Endothelial cell (in vitro differentiated cells): ENCODE data around the gene PRAC1. TPM values are rescaled to one million over a fixed set of nuclear protein-coding genes. Genes with fewer than 3 reads are reported as not detected.

Source experiments
- DNase-seq: peaks from one replicate; pipeline ENCODE4 v3.0.0; 2021; ENCODE audit warnings: low spot score
- H3K27ac Mint-ChIP-seq: one replicate; pipeline ENCODE4 v1.8.0; 2021; ENCODE audit warnings: mixed read lengths, inconsistent platforms; ENCODE audit not compliant: unreplicated experiment
- H3K27me3 Mint-ChIP-seq: one replicate; pipeline ENCODE4 v1.8.0; 2021; ENCODE audit warnings: mild to moderate bottlenecking, moderate library complexity, mixed read lengths, inconsistent platforms; ENCODE audit not compliant: unreplicated experiment
- H3K36me3 Mint-ChIP-seq: one replicate; pipeline ENCODE4 v1.8.0; 2021; ENCODE audit warnings: mild to moderate bottlenecking, low read depth, mixed read lengths, inconsistent platforms; ENCODE audit not compliant: unreplicated experiment
- H3K4me1 Mint-ChIP-seq: one replicate; pipeline ENCODE4 v1.8.0; 2021; ENCODE audit warnings: mild to moderate bottlenecking, mixed read lengths, inconsistent platforms; ENCODE audit not compliant: unreplicated experiment
- H3K4me3 Mint-ChIP-seq: one replicate; pipeline ENCODE4 v1.8.0; 2021; ENCODE audit warnings: mild to moderate bottlenecking, mixed read lengths, inconsistent platforms; ENCODE audit not compliant: unreplicated experiment
- H3K9me3 Mint-ChIP-seq: one replicate; pipeline ENCODE4 v1.8.0; 2021; ENCODE audit warnings: mixed read lengths, inconsistent platforms; ENCODE audit not compliant: unreplicated experiment
- total RNA-seq: library from RNA; stranded (reverse); fragmentation: NEBNext Ultra II Directional; extraction: Animal tissue kit (Norgen Biotek cat#: 25700); gene quantifications from one replicate; pipeline ENCODE4 v1.2.1, GENCODE V29; 2021; ENCODE audit not compliant: unreplicated experiment
- TF ChIP-seq, protein P1 (sequence below): fragments of 200-600 bp; sonication (generic); IDR thresholded peaks from one replicate; pipeline ENCODE4 v1.5.0; 2021; ENCODE audit warnings: antibody characterized with exemption; ENCODE audit not compliant: unreplicated experiment

PRAC1 gene
- total RNA-seq, 1 donor from 2014 or later = not detected

DNA sequence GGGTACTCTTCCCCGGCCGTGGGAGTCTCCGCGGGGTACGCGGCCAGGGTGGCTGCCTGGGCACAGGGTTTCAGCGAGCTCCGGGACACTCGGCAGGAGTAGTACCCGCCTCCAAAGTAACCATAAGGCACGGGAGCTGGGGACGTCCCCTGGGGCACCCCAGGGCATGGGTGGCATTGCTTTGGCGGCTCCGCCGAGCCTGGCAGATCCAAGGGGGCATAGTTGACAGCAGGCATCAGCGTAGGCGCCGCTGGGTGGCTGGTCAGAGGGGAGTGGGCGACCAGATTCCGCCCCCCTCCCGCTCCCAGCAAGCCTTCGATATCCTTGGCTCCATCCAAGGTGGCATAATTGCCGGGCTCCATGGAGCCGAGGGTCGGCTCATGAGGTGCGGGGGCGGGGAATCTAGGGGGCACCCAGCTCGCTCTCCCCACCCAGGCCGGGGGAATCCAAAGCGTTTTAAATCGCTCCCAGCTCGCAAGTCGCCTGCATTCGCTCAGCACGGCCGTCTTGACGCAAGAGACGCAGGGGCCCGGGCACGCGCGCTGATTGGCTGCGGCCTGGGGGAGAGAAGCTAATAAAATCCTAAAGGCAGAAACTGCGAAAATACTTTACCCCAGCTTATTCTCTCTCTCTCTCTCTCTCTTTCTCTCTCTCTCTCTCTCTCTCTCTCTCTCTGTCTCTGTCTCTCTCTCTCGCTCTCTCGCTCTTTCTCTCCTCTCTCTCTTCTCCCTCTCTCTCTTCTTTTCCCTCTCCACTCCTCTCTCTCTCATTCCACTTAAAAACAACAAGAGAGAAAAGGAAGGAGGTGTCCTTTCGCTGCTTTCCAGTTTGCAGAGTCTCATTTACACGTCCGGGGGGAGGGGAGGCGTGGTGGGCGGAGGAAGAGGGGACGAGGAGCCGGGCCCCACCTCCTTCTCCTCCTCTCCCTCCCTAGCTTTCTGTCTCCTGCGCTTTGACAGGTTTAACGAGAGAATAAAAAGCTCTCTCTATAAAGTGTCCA lies 6.2 kb upstream of the PRAC1 start, which contains the start of gene HOXB13:
Gene HOXB13, minus strand, starts transcription at position 519 of the 1,000 bp plus-strand sequence. Its CDS starts 157 bp downstream, at position 362.
- Mint-ChIP-seq H3K36me3 (no peaks in the 10 kb centered on the region), H3K27ac (peak within 1 kb of the TSS; percentile 12), H3K27me3 (peaks cover 41% of the 10 kb centered on the region), H3K4me1 (peaks cover 21% of the 10 kb centered on the region), H3K9me3 (no peaks in the 10 kb centered on the region), H3K4me3 (peak within 1 kb of the TSS; percentile 87)
- TF ChIP-seq, protein P1, sequence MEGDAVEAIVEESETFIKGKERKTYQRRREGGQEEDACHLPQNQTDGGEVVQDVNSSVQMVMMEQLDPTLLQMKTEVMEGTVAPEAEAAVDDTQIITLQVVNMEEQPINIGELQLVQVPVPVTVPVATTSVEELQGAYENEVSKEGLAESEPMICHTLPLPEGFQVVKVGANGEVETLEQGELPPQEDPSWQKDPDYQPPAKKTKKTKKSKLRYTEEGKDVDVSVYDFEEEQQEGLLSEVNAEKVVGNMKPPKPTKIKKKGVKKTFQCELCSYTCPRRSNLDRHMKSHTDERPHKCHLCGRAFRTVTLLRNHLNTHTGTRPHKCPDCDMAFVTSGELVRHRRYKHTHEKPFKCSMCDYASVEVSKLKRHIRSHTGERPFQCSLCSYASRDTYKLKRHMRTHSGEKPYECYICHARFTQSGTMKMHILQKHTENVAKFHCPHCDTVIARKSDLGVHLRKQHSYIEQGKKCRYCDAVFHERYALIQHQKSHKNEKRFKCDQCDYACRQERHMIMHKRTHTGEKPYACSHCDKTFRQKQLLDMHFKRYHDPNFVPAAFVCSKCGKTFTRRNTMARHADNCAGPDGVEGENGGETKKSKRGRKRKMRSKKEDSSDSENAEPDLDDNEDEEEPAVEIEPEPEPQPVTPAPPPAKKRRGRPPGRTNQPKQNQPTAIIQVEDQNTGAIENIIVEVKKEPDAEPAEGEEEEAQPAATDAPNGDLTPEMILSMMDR = no peak
- DNase-seq = no peak

DNA sequence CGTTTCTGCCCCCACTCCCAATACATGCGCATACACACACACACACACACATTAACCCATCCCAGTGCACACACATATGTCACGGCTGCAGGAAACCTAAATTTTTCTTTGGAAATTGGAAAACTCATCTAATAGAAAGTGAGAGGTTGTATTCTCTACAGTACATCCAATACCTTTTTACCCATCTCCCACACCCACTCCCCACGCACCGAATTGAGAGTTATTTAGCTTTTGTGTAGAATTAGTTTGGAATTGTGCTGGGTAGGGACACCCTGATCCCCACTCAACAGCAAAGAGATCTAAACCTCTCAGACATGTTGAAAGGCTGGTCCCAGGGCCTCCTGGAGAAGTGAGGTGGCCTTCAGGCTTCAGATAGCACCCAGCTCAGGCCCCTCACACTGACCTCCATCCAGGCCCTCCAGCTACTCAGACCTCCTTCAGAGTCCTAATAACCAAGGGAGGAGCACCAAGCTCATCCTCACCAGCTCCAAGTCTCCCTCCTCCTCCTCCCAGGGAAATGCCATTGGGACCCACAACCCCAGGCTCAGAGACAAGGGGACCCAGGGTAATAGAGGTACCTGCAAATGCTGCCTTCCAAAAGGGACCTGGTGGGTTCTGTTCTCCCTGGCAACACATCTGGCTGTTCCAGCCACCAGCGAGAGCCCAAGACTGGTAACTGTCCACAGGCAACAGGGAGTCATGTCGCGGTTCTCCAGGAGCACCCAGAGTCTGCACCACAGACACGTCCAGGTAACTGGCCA lies 5.3 kb upstream of the PRAC1 start:
- H3K4me3 Mint-ChIP-seq = no peak overlapping the region
- no peaks in the 10 kb centered on the region for H3K9me3 Mint-ChIP-seq
- H3K27me3 Mint-ChIP-seq = peaks cover 35% of the 10 kb centered on the region
- no peak overlapping the region for H3K27ac Mint-ChIP-seq
- H3K36me3 Mint-ChIP-seq = no peaks in the 10 kb centered on the region
- H3K4me1 Mint-ChIP-seq = peaks cover 19% of the 10 kb centered on the region
- TF ChIP-seq, protein P1 = no peak
- DNase-seq = no peak

DNA sequence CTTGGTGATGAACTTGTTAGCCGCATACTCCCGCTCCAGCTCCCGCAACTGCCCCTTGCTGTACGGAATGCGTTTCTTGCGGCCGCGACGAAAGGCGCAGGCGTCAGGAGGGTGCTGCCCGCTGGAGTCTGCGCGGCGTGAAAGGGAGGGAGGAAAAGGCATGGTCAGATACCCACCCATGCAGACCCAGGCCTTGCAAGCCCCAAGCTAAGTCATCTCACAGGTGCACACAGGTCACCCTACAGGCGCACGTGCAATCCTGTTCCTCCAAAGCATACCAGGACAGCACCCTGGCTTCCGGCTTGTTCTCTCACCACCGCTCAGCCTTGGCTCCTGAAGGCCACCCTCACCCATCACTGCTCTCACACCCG lies 4.6 kb upstream of the PRAC1 start:
- Mint-ChIP-seq H3K4me1 (peaks cover 19% of the 10 kb centered on the region), H3K9me3 (no peaks in the 10 kb centered on the region), H3K27ac (no peak overlapping the region), H3K36me3 (no peaks in the 10 kb centered on the region), H3K27me3 (peaks cover 37% of the 10 kb centered on the region), H3K4me3 (no peak overlapping the region)
- TF ChIP-seq, protein P1 = no peak
- DNase-seq = no peak

DNA sequence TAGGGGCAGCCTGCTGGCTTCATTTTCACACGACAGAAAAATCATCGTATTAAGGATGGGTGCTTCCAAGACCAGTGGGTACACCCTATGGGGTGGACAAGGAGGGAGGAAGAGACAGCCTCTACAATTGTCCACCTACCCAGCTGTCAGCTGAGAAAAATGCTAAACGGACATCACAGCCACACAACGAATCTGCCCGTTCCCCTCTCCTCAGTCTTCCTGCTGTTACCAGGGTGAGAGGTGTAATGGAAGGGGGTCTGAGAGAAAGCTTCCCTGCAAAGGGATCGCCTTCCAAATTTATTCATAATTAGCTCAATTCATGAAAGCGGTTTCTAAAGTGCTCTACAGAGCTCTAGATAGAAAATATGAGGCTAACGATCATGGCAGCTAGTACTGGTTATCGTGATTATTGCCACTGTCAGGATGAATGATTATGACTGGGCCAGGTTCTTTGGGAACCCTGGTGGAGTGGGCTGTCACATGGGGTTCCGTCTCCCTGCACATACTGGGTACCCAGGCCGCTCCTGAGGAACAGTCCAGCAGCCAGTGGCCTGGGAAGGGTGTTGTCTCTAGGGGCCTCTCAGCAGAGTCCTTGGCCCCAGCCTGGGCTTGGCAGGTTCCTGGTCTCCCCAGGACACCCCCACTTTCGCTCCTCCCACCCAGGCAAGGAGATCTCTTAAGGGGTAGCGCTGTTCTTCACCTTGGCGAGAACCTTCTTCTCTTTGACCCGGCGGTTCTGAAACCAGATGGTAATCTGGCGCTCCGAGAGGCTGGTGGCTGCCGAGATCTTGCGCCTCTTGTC lies 4.0 kb upstream of the PRAC1 start:
- H3K36me3 Mint-ChIP-seq = no peaks in the 10 kb centered on the region
- no peak overlapping the region for H3K4me3 Mint-ChIP-seq
- peaks cover 19% of the 10 kb centered on the region for H3K4me1 Mint-ChIP-seq
- peaks cover 38% of the 10 kb centered on the region for H3K27me3 Mint-ChIP-seq
- no peak for DNase-seq
- no peaks in the 10 kb centered on the region for H3K9me3 Mint-ChIP-seq
- no peak overlapping the region for H3K27ac Mint-ChIP-seq
- TF ChIP-seq, protein P1 = no peak
